ENCODE results near the gene TICAM1. TPM values are rescaled to one million over a fixed set of nuclear protein-coding genes. Genes with fewer than 3 reads are reported as not detected.

The TICAM1 gene
- total RNA-seq (2022; extraction: Qiagen RNA extraction; ENCODE audit: low read depth) = 7.8 to 9.1 TPM (median 8.0 TPM) in 5 replicates

GRCh38 chr19:4831304-4831978 lies at the start of gene TICAM1:
TSS of gene TICAM1 (minus strand) at chr19:4831712. CDS start at chr19:4818377, 13,335 bp downstream.

GRCh38 chr19:4867534-4868285 lies 36.2 kb upstream of the TICAM1 start, which contains the start of gene PLIN3:
TSS of gene PLIN3 (minus strand) at chr19:4867667. CDS start at chr19:4861394, 6,273 bp downstream.

GRCh38 chr19:4791183-4792018 lies 40.1 kb downstream of the TICAM1 start, which contains the start of gene FEM1A:
TSS of gene FEM1A (plus strand) at chr19:4791734. CDS start at chr19:4791855, 121 bp downstream.

Other genes with a start within 250 kb of the TICAM1 start
- 3.4 to 5.2 TPM (median 4.6 TPM) in 5 replicates for gene TNFAIP8L1, start 192.2 kb downstream of the TICAM1 start, total RNA-seq (2022; extraction: Qiagen RNA extraction; ENCODE audit: low read depth)
- 114 to 140 TPM (median 131 TPM) in 5 replicates for gene MYDGF, start 161.4 kb downstream of the TICAM1 start, total RNA-seq (2022; extraction: Qiagen RNA extraction; ENCODE audit: low read depth)
- gene DPP9, start 107.9 kb downstream of the TICAM1 start, total RNA-seq (2022; extraction: Qiagen RNA extraction; ENCODE audit: low read depth) = 59.3 to 76.1 TPM (median 69.8 TPM) in 5 replicates
- 5.7 to 6.3 TPM (median 6.3 TPM) in 5 replicates for gene FEM1A, start 40.0 kb downstream of the TICAM1 start, total RNA-seq (2022; extraction: Qiagen RNA extraction; ENCODE audit: low read depth)
- gene PLIN3, start 36.0 kb upstream of the TICAM1 start, total RNA-seq (2022; extraction: Qiagen RNA extraction; ENCODE audit: low read depth) = 112 to 126 TPM (median 116 TPM) in 5 replicates
- not detected in 5 replicates for gene ARRDC5, start 71.2 kb upstream of the TICAM1 start, total RNA-seq (2022; extraction: Qiagen RNA extraction; ENCODE audit: low read depth)
- gene UHRF1, start 77.8 kb upstream of the TICAM1 start, total RNA-seq (2022; extraction: Qiagen RNA extraction; ENCODE audit: low read depth) = 47.9 to 61.6 TPM (median 51.6 TPM) in 5 replicates
- 5.2 to 8.1 TPM (median 6.9 TPM) in 5 replicates for gene KDM4B, start 137.4 kb upstream of the TICAM1 start, total RNA-seq (2022; extraction: Qiagen RNA extraction; ENCODE audit: low read depth)